ENCODE measurements around the gene DEPDC5.

DEPDC5 gene

GRCh38 chr22:31897842-31898805 is 144.3 kb downstream of the DEPDC5 start:
- DNase-seq = no peak

GRCh38 chr22:31898926-31899325 is 145.1 kb downstream of the DEPDC5 start:
- no peak for DNase-seq

- no peak for DNase-seq
Observed at GRCh38 chr22:31899669-31900068, 145.8 kb downstream of the DEPDC5 start.

- DNase-seq = no peak
Observed at GRCh38 chr22:31901388-31902137, 147.7 kb downstream of the DEPDC5 start.

GRCh38 chr22:31904651-31905050 is 150.8 kb downstream of the DEPDC5 start:
- DNase-seq = no peak

- DNase-seq = no peak
Observed at GRCh38 chr22:31905356-31905755, 151.5 kb downstream of the DEPDC5 start.

- no peak for DNase-seq
Observed at GRCh38 chr22:31906086-31906485, 152.3 kb downstream of the DEPDC5 start.

GRCh38 chr22:31906569-31906968 is 152.8 kb downstream of the DEPDC5 start:
- no peak for DNase-seq

- no peak for DNase-seq
Observed at GRCh38 chr22:31909977-31910376, 156.2 kb downstream of the DEPDC5 start.

GRCh38 chr22:31911565-31912406 is 158.0 kb downstream of the DEPDC5 start:
- no peak for DNase-seq

- DNase-seq = no peak
Observed at GRCh38 chr22:31912407-31912743, 158.6 kb downstream of the DEPDC5 start.

GRCh38 chr22:31915586-31915985 is 161.8 kb downstream of the DEPDC5 start:
- no peak for DNase-seq

- DNase-seq = peak; percentile 62
Observed at GRCh38 chr22:31917227-31917921, 163.6 kb downstream of the DEPDC5 start.

GRCh38 chr22:31919730-31920129 is 165.9 kb downstream of the DEPDC5 start:
- no peak for DNase-seq

GRCh38 chr22:31920306-31920705 is 166.5 kb downstream of the DEPDC5 start:
- DNase-seq = no peak

GRCh38 chr22:31921106-31921505 is 167.3 kb downstream of the DEPDC5 start:
- DNase-seq = no peak

- no peak for DNase-seq
Observed at GRCh38 chr22:31922534-31922933, 168.7 kb downstream of the DEPDC5 start.

GRCh38 chr22:31923136-31923535 is 169.3 kb downstream of the DEPDC5 start:
- no peak for DNase-seq

GRCh38 chr22:31923747-31924146 is 169.9 kb downstream of the DEPDC5 start:
- DNase-seq = no peak

GRCh38 chr22:31925056-31925455 is 171.2 kb downstream of the DEPDC5 start:
- DNase-seq = no peak

GRCh38 chr22:31926024-31926423 is 172.2 kb downstream of the DEPDC5 start:
- no peak for DNase-seq

GRCh38 chr22:31926969-31927368 is 173.2 kb downstream of the DEPDC5 start:
- no peak for DNase-seq

GRCh38 chr22:31927562-31927961 is 173.7 kb downstream of the DEPDC5 start:
- DNase-seq = no peak

All from CD4-positive, alpha-beta T cell treated with Interleukin-15 for 1 hour (primary cell).